MM.1S (cell line): ENCODE results near the gene FOXC1.

Source experiments
- EZH2 ChIP-seq: fragments of 300-600 bp; sonication (generic); optimal IDR thresholded peaks from 2 replicates; pipeline ENCODE3; 2017; ENCODE audit warnings: low read depth, mild to moderate bottlenecking, antibody characterized with exemption, low read length, mixed read lengths
- EZH2phosphoT487 ChIP-seq: fragments of 300-600 bp; sonication (generic); IDR thresholded peaks from 2 replicates; pipeline ENCODE4 v1.6.1; 2018; ENCODE audit warnings: antibody characterized with exemption, low read length
- TF ChIP-seq, protein P1 (sequence below): fragments of 300-600 bp; sonication (generic); IDR thresholded peaks from 2 replicates; pipeline ENCODE4 v1.5.1; 2016; ENCODE audit warnings: antibody characterized with exemption, low read length, mixed read lengths

DNA sequence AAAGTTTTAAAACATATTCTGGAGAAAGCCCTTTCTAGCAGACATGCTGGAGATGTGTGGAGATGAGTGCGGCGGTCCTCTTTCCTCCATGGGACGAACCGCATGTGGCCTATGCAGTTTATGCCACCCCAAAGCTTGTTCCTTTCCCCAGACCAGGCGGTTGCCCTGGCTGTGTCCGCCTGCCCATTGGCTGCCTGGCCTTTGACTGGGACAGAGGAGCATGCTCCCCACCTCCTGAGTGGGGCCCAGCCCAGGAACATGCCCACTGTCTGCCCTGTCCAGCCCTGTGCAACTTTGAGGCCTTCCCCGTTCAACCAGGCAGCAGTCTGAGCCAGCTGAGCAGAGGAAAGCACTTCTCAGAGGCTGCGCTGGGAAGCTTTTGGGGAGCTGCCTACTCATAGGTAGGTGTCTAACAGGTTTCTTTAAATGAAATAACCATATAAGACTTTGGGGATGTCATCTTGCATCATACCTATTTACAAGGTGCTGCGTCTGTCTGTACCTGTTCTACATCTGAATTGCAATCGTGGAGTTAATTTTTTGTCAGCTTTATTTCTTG is 20.6 kb downstream of the FOXC1 start:
- TF ChIP-seq, protein P1, sequence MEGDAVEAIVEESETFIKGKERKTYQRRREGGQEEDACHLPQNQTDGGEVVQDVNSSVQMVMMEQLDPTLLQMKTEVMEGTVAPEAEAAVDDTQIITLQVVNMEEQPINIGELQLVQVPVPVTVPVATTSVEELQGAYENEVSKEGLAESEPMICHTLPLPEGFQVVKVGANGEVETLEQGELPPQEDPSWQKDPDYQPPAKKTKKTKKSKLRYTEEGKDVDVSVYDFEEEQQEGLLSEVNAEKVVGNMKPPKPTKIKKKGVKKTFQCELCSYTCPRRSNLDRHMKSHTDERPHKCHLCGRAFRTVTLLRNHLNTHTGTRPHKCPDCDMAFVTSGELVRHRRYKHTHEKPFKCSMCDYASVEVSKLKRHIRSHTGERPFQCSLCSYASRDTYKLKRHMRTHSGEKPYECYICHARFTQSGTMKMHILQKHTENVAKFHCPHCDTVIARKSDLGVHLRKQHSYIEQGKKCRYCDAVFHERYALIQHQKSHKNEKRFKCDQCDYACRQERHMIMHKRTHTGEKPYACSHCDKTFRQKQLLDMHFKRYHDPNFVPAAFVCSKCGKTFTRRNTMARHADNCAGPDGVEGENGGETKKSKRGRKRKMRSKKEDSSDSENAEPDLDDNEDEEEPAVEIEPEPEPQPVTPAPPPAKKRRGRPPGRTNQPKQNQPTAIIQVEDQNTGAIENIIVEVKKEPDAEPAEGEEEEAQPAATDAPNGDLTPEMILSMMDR, result no peak
- no peak for TF ChIP-seq EZH2phosphoT487
- TF ChIP-seq EZH2, result no peak
